A549 (cell line): ENCODE data around the gene TSSK2. TPM values are rescaled to one million over a fixed set of nuclear protein-coding genes. Genes with fewer than 3 reads are reported as not detected.
A peak's percentile ranks its signal among the peaks of the same experiment; 100 is the strongest.

Experiments used
- ATAC-seq, 2 experiments: fragments of 200-7000 bp in 1 of 2; fragments of >200 bp in 1 of 2; cut with Nextera tagmentation in 1 of 2; cut with Tn5 transposase in 1 of 2; 3 replicates each; pipeline versions ENCODE4 v1.8.0 to v1.9.1; 2018 to 2020; ENCODE audit warnings: mild to moderate bottlenecking in 1 of 2, moderate library complexity in 1 of 2
- CTCF ChIA-PET: fragments of 300-600 bp; sonication (Branson Sonifier 250); formaldehyde crosslinking; extraction: SDS; loops from one replicate; lab custom pipeline; 2021; ENCODE audit warnings: antibody characterized with exemption, inconsistent platforms; lab: Yijun Ruan, JAX
- POLR2A ChIA-PET: fragments of 350-600 bp; formaldehyde crosslinking; extraction: SDS; loops from one replicate; lab custom pipeline; 2021; ENCODE audit warnings: antibody characterized with exemption, inconsistent platforms; lab: Yijun Ruan, JAX
- DNase-seq, 2 experiments: peaks; one replicate each; pipeline versions ENCODE4 v3.0.0 to v3.0.0-alpha.2; 2011 to 2016; ENCODE audit warnings: low read depth in 1 of 2, low spot score in 1 of 2
- FAIRE-seq: peaks from 2 replicates; lab custom pipeline; 2011; peaks lifted over from hg19 to GRCh38; lab: Jason Lieb, UNC
- H3K27ac ChIP-seq, 2 experiments: fragments of >200 bp; sonication (Bioruptor Twin); formaldehyde crosslinking; 3 replicates each; pipeline ENCODE4 v1.5.1; 2016 to 2017
- H3K4me1 ChIP-seq: fragments of >200 bp; sonication (Bioruptor Twin); formaldehyde crosslinking; 3 replicates; pipeline ENCODE4 v1.6.1; 2016
- H3K4me2 ChIP-seq: fragments of >200 bp; sonication (Bioruptor Twin); formaldehyde crosslinking; 3 replicates; pipeline ENCODE4 v1.6.1; 2016
- H3K4me3 ChIP-seq: fragments of >200 bp; sonication (Bioruptor Twin); formaldehyde crosslinking; 3 replicates; pipeline ENCODE4 v1.5.1; 2016
- H3K9me3 ChIP-seq: fragments of >200 bp; sonication (Bioruptor Twin); formaldehyde crosslinking; 3 replicates; pipeline ENCODE4 v1.6.1; 2016
- CBX8 ChIP-seq: fragments of 200-600 bp; sonication (generic); IDR thresholded peaks from 2 replicates; pipeline ENCODE4 v1.6.1; 2016
- E2F6 ChIP-seq: IDR thresholded peaks from 2 replicates; pipeline ENCODE4 v1.6.1; 2012; ENCODE audit warnings: low read depth, borderline replicate concordance
- EP300 ChIP-seq, 2 experiments: fragments of >200 bp; sonication (Bioruptor Twin); formaldehyde crosslinking; IDR thresholded peaks; 2 replicates in 1 of 2; 3 replicates in 1 of 2; pipeline ENCODE4 v1.6.1; 2016 to 2017
- GATA3 ChIP-seq: IDR thresholded peaks from 2 replicates; pipeline ENCODE4 v1.6.1; 2012; ENCODE audit warnings: borderline replicate concordance
- JUNB ChIP-seq: fragments of >200 bp; sonication (Bioruptor Twin); formaldehyde crosslinking; IDR thresholded peaks from 2 replicates; pipeline ENCODE4 v1.6.1; 2016
- KDM1A ChIP-seq: fragments of 200-600 bp; sonication (generic); IDR thresholded peaks from 2 replicates; pipeline ENCODE4 v1.6.1; 2016; ENCODE audit warnings: low read depth, mild to moderate bottlenecking
- NFE2L2 ChIP-seq: fragments of 150-350 bp; conservative IDR thresholded peaks from 2 replicates; pipeline ENCODE4 v1.6.1; 2014; ENCODE audit warnings: low read length
- PHF8 ChIP-seq: fragments of 200-600 bp; sonication (generic); IDR thresholded peaks from 2 replicates; pipeline ENCODE4 v1.6.1; 2016; ENCODE audit warnings: low read depth, mild to moderate bottlenecking, antibody characterized with exemption, moderate library complexity, borderline replicate concordance
- POLR2AphosphoS2 ChIP-seq: conservative IDR thresholded peaks from 2 replicates; pipeline ENCODE4 v1.6.1; 2012; ENCODE audit warnings: low read length, improper control_type of control experiment, inconsistent platforms
- RAD21 ChIP-seq, 2 experiments: fragments of >200 bp in 1 of 2; sonication (Bioruptor Twin) in 1 of 2; formaldehyde crosslinking in 1 of 2; IDR thresholded peaks in 1 of 2; conservative IDR thresholded peaks in 1 of 2; 2 replicates in 1 of 2; 3 replicates in 1 of 2; pipeline ENCODE4 v1.6.1; 2012 to 2018; ENCODE audit warnings: inconsistent platforms in 1 of 2
- RCOR1 ChIP-seq: fragments of 150-350 bp; IDR thresholded peaks from 2 replicates; pipeline ENCODE4 v1.6.1; 2014; ENCODE audit warnings: antibody characterized with exemption, low read length, low read depth
- TP53 ChIP-seq: fragments of 250-450 bp; sonication (Bioruptor Pico); IDR thresholded peaks from 2 replicates; pipeline ENCODE4 v1.5.0; 2021; ENCODE audit warnings: mild to moderate bottlenecking, moderate library complexity
- ZC3H11A ChIP-seq: fragments of 450-650 bp; IDR thresholded peaks from 2 replicates; pipeline ENCODE4 v1.6.1; 2014; ENCODE audit warnings: antibody characterized with exemption, mild to moderate bottlenecking
- ZFP36 ChIP-seq: fragments of 450-650 bp; IDR thresholded peaks from 2 replicates; pipeline ENCODE4 v1.6.1; 2014; ENCODE audit warnings: borderline replicate concordance; ENCODE audit not compliant: partially characterized antibody
- WGBS: methylation state at CpG from one replicate; pipeline ENCODE4 v1.1.6; 2017; ENCODE audit errors: missing lambda C conversion rate; 5-methylcytosine and 5-hydroxymethylcytosine counted together
- polyA plus RNA-seq, 4 experiments: library from polyadenylated mRNA; depleted of rRNA in 3 of 4; stranded (reverse); fragments of >200 nt; fragmentation: RNase III in 1 of 4; extraction: RNeasy Plus Mini Kit Qiagen cat#74134 plus additional on column Dnase treatment in 1 of 4; gene quantifications; 2 replicates in 3 of 4; 3 replicates in 1 of 4; pipeline ENCODE4 v1.2.3, GENCODE V29; 2011 to 2017
- TF ChIP-seq, protein P1 (sequence below): fragments of 200-600 bp; sonication (generic); IDR thresholded peaks from 2 replicates; pipeline ENCODE4 v1.6.1; 2016; ENCODE audit warnings: antibody characterized with exemption, mild to moderate bottlenecking, moderate library complexity
- TF ChIP-seq, protein P2 (sequence below): IDR thresholded peaks from 2 replicates; pipeline ENCODE4 v1.6.1; 2012

Gene TSSK2
- polyA plus RNA-seq, 2 of the 4 experiments (the other 2 are of a cell fraction): not detected

- TF ChIP-seq, protein P1, sequence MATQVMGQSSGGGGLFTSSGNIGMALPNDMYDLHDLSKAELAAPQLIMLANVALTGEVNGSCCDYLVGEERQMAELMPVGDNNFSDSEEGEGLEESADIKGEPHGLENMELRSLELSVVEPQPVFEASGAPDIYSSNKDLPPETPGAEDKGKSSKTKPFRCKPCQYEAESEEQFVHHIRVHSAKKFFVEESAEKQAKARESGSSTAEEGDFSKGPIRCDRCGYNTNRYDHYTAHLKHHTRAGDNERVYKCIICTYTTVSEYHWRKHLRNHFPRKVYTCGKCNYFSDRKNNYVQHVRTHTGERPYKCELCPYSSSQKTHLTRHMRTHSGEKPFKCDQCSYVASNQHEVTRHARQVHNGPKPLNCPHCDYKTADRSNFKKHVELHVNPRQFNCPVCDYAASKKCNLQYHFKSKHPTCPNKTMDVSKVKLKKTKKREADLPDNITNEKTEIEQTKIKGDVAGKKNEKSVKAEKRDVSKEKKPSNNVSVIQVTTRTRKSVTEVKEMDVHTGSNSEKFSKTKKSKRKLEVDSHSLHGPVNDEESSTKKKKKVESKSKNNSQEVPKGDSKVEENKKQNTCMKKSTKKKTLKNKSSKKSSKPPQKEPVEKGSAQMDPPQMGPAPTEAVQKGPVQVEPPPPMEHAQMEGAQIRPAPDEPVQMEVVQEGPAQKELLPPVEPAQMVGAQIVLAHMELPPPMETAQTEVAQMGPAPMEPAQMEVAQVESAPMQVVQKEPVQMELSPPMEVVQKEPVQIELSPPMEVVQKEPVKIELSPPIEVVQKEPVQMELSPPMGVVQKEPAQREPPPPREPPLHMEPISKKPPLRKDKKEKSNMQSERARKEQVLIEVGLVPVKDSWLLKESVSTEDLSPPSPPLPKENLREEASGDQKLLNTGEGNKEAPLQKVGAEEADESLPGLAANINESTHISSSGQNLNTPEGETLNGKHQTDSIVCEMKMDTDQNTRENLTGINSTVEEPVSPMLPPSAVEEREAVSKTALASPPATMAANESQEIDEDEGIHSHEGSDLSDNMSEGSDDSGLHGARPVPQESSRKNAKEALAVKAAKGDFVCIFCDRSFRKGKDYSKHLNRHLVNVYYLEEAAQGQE: no peak
- TF ChIP-seq RCOR1: no peak
- TF ChIP-seq, all 56 proteins: peak for 0
Measured at GRCh38 chr22:19117111-19117512, 14.0 kb upstream of the TSSK2 start (continued).

GRCh38 chr22:19118329-19118880 is 12.7 kb upstream of the TSSK2 start:
- TF ChIP-seq POLR2AphosphoS2 (no peak), E2F6 (no peak), PHF8 (no peak), TP53 (no peak), RCOR1 (no peak), EP300 (IDR thresholded peaks at IDR 0.05) (no peak), RAD21 (conservative IDR thresholded peaks at IDR 0.05 in 1 of 2, IDR thresholded peaks at IDR 0.05 in 1 of 2) (no peak), KDM1A (no peak), ZC3H11A (no peak), CBX8 (no peak), GATA3 (no peak)
- TF ChIP-seq, protein P2, sequence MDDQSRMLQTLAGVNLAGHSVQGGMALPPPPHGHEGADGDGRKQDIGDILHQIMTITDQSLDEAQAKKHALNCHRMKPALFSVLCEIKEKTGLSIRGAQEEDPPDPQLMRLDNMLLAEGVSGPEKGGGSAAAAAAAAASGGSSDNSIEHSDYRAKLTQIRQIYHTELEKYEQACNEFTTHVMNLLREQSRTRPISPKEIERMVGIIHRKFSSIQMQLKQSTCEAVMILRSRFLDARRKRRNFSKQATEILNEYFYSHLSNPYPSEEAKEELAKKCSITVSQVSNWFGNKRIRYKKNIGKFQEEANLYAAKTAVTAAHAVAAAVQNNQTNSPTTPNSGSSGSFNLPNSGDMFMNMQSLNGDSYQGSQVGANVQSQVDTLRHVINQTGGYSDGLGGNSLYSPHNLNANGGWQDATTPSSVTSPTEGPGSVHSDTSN: no peak
- TF ChIP-seq, all 56 proteins: peak for 0
- ChIA-PET CTCF (interaction anchor here (1.2 to 1.7 kb wide), 2 partner anchors 8 to 26 kb away, joined by 4 read pairs; partner anchors contain the start of gene ESS2), POLR2A (no interaction called here)
- Histone ChIP-seq H3K4me1 (peaks cover 15% of the 10 kb centered on the region; the same call in 2 of the 3 replicates), H3K27ac (no peak overlapping the region), H3K4me2 (no peak overlapping the region), H3K4me3 (no peak overlapping the region), H3K9me3 (no peaks in the 10 kb centered on the region)
- DNase-seq (no peak), FAIRE-seq (no peak), ATAC-seq (no peak)
- WGBS: 92% methylated on average over 4 of the region's 4 CpGs

DNA sequence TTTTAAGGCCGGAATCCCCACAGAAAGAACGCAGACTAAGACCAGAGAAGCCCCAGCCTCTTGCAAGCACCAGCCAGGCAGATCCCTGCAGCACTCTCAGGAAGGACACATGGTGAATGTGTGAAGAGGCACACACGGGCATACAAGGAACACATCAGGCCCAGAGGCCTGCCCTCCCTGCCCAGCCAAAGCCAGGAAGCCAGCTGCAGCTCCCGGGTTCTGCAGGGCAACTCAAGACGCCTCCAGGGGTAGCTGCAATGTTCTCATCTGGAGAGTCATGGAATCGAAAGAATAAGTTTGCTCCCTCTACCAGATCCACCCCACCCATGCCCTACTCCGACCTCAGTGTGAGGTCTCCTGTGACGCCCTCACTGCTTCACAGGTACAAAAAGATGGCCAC is 11.2 kb upstream of the TSSK2 start:
- POLR2A ChIA-PET: no interaction called here
- 87% methylated on average over 6 of the region's 8 CpGs for WGBS
- H3K4me1 ChIP-seq: peaks cover 15% of the 10 kb centered on the region; the same call in 2 of the 3 replicates
- DNase-seq: no peak
- no peak for TF ChIP-seq KDM1A
- no peak for TF ChIP-seq JUNB
- TF ChIP-seq NFE2L2: no peak
- TF ChIP-seq ZFP36: no peak
- TF ChIP-seq, all 56 proteins: peak for 0
- CTCF ChIA-PET: interaction anchor here (1.2 kb wide), 1 partner anchor 9 kb away, joined by 4 read pairs; no protein-coding TSS in a partner anchor
- H3K4me2 ChIP-seq: peak overlapping the region; percentile 97; the same call in 1 of the 3 replicates
- H3K4me3 ChIP-seq: no peak overlapping the region
- ATAC-seq: no peak
- 0 out of 6 replicates have a peak overlapping the region, but pooled peaks of 1 of the 2 experiments have one; percentile 96 for H3K27ac ChIP-seq
- no peaks in the 10 kb centered on the region for H3K9me3 ChIP-seq
- FAIRE-seq: no peak
